ENCODE measurements around the gene FOXK1.

DNA sequence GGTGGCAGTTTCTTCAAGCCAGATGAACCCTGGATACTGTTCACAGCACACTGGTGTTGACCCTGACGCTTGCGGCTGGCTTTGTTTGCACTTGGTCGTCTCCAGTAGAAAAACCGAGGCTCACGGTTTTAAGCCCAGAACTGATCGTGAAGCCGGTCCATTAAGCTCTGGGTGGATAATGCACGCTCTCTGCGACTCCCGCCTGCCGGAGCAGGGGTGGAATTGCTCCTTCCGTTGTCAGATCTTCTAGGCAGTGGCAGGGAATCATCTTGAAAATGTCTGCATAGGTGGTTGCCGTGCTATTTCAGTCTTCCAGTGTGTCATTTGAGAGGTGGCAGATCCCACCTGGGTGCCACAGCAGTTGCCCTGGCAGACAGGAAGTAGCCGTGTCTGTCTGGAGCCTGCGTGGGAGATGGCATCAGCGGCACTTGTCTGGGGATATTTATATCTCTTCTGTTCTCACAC, 57.5 kb downstream of the FOXK1 start:
- TF ChIP-seq, protein P1, sequence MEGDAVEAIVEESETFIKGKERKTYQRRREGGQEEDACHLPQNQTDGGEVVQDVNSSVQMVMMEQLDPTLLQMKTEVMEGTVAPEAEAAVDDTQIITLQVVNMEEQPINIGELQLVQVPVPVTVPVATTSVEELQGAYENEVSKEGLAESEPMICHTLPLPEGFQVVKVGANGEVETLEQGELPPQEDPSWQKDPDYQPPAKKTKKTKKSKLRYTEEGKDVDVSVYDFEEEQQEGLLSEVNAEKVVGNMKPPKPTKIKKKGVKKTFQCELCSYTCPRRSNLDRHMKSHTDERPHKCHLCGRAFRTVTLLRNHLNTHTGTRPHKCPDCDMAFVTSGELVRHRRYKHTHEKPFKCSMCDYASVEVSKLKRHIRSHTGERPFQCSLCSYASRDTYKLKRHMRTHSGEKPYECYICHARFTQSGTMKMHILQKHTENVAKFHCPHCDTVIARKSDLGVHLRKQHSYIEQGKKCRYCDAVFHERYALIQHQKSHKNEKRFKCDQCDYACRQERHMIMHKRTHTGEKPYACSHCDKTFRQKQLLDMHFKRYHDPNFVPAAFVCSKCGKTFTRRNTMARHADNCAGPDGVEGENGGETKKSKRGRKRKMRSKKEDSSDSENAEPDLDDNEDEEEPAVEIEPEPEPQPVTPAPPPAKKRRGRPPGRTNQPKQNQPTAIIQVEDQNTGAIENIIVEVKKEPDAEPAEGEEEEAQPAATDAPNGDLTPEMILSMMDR (IDR thresholded peaks at IDR 0.05): peak in 2 of 3 donors; percentile 30 to 35
- TF ChIP-seq POLR2A (IDR thresholded peaks at IDR 0.05): no peak
- TF ChIP-seq EP300 (IDR thresholded peaks at IDR 0.05): no peak

Measured in ovary (tissue), 3 donors.